HEK293 (cell line): ENCODE data around the gene ACTN4.
A peak's percentile ranks its signal among the peaks of the same experiment; 100 is the strongest.

ENCODE experiments used
- BCL11A ChIP-seq: fragments of 450-650 bp; formaldehyde crosslinking; IDR thresholded peaks from 2 replicates; pipeline ENCODE4 v1.5.1; 2016; ENCODE audit warnings: low read depth, missing biosample characterization, missing genetic modification characterization
- GLI4 ChIP-seq: fragments of 450-650 bp; formaldehyde crosslinking; IDR thresholded peaks from 2 replicates; pipeline ENCODE4 v1.5.1; 2016; ENCODE audit warnings: missing biosample characterization, missing genetic modification characterization
- IKZF3 ChIP-seq: fragments of 450-650 bp; IDR thresholded peaks from 2 replicates; pipeline ENCODE4 v1.5.0; 2018; ENCODE audit warnings: missing biosample characterization, mild to moderate bottlenecking, missing genetic modification characterization, moderate library complexity
- KLF16 ChIP-seq: fragments of 450-650 bp; formaldehyde crosslinking; IDR thresholded peaks from 2 replicates; pipeline ENCODE4 v1.5.1; 2017; ENCODE audit warnings: missing biosample characterization, missing genetic modification characterization
- YY2 ChIP-seq: fragments of 450-650 bp; formaldehyde crosslinking; IDR thresholded peaks from 2 replicates; pipeline ENCODE4 v1.5.1; 2016; ENCODE audit warnings: missing biosample characterization, missing genetic modification characterization
- ZBTB10 ChIP-seq: fragments of 450-650 bp; formaldehyde crosslinking; IDR thresholded peaks from 2 replicates; pipeline ENCODE4 v1.5.1; 2016; ENCODE audit warnings: missing biosample characterization, missing genetic modification characterization
- ZBTB17 ChIP-seq: fragments of 450-650 bp; formaldehyde crosslinking; IDR thresholded peaks from 2 replicates; pipeline ENCODE4 v1.5.1; 2016; ENCODE audit warnings: missing biosample characterization, missing genetic modification characterization
- ZBTB20 ChIP-seq: fragments of 450-650 bp; formaldehyde crosslinking; IDR thresholded peaks from 2 replicates; pipeline ENCODE4 v1.5.1; 2016; ENCODE audit warnings: missing biosample characterization, missing genetic modification characterization
- ZBTB49 ChIP-seq: fragments of 450-650 bp; formaldehyde crosslinking; IDR thresholded peaks from 2 replicates; pipeline ENCODE4 v1.5.1; 2016; ENCODE audit warnings: missing biosample characterization, missing genetic modification characterization, low read depth
- ZFP37 ChIP-seq: fragments of 450-650 bp; formaldehyde crosslinking; IDR thresholded peaks from 2 replicates; pipeline ENCODE4 v1.5.1; 2016; ENCODE audit warnings: missing biosample characterization, missing genetic modification characterization
- ZFP69B ChIP-seq: fragments of 450-650 bp; formaldehyde crosslinking; IDR thresholded peaks from 2 replicates; pipeline ENCODE4 v1.5.1; 2016; ENCODE audit warnings: missing biosample characterization, missing genetic modification characterization
- ZNF138 ChIP-seq: fragments of 450-650 bp; formaldehyde crosslinking; IDR thresholded peaks from 2 replicates; pipeline ENCODE4 v1.5.1; 2016; ENCODE audit warnings: missing biosample characterization, missing genetic modification characterization, borderline replicate concordance
- ZNF202 ChIP-seq: fragments of 450-650 bp; formaldehyde crosslinking; IDR thresholded peaks from 2 replicates; pipeline ENCODE4 v1.5.1; 2016; ENCODE audit warnings: missing biosample characterization, missing genetic modification characterization, borderline replicate concordance
- ZNF221 ChIP-seq: fragments of 450-650 bp; formaldehyde crosslinking; IDR thresholded peaks from 2 replicates; pipeline ENCODE4 v1.5.1; 2017; ENCODE audit warnings: missing biosample characterization, missing genetic modification characterization, borderline replicate concordance
- ZNF280D ChIP-seq: fragments of 450-650 bp; formaldehyde crosslinking; IDR thresholded peaks from 2 replicates; pipeline ENCODE4 v1.5.1; 2016; ENCODE audit warnings: missing biosample characterization, missing genetic modification characterization
- ZNF311 ChIP-seq: fragments of 450-650 bp; formaldehyde crosslinking; IDR thresholded peaks from 2 replicates; pipeline ENCODE4 v1.5.1; 2017; ENCODE audit warnings: missing biosample characterization, missing genetic modification characterization, borderline replicate concordance
- ZNF404 ChIP-seq: fragments of 450-650 bp; formaldehyde crosslinking; IDR thresholded peaks from 2 replicates; pipeline ENCODE4 v1.5.1; 2017; ENCODE audit warnings: missing biosample characterization, missing genetic modification characterization
- ZNF423 ChIP-seq: fragments of 450-650 bp; formaldehyde crosslinking; IDR thresholded peaks from 2 replicates; pipeline ENCODE4 v1.5.1; 2016; ENCODE audit warnings: missing biosample characterization, missing genetic modification characterization
- ZNF555 ChIP-seq: fragments of 450-650 bp; formaldehyde crosslinking; conservative IDR thresholded peaks from 2 replicates; pipeline ENCODE4 v1.5.1; 2017; ENCODE audit warnings: missing biosample characterization, mild to moderate bottlenecking, missing genetic modification characterization, inconsistent platforms
- ZNF660 ChIP-seq: fragments of 450-650 bp; IDR thresholded peaks from 2 replicates; pipeline ENCODE4 v1.5.1; 2018; ENCODE audit warnings: missing biosample characterization, mild to moderate bottlenecking, missing genetic modification characterization
- ZNF747 ChIP-seq: fragments of 450-650 bp; formaldehyde crosslinking; IDR thresholded peaks from 2 replicates; pipeline ENCODE4 v1.5.1; 2016; ENCODE audit warnings: missing biosample characterization, missing genetic modification characterization
- ZNF76 ChIP-seq: fragments of 450-650 bp; formaldehyde crosslinking; IDR thresholded peaks from 2 replicates; pipeline ENCODE4; 2016; ENCODE audit warnings: low read depth, missing biosample characterization, missing genetic modification characterization, borderline replicate concordance
- ZNF791 ChIP-seq: fragments of 450-650 bp; formaldehyde crosslinking; IDR thresholded peaks from 2 replicates; pipeline ENCODE4 v1.5.1; 2016; ENCODE audit warnings: missing biosample characterization, missing genetic modification characterization
- ZSCAN30 ChIP-seq: fragments of 450-650 bp; IDR thresholded peaks from 2 replicates; pipeline ENCODE4 v1.5.1; 2018; ENCODE audit warnings: missing biosample characterization, mild to moderate bottlenecking, missing genetic modification characterization, moderate library complexity
- TF ChIP-seq, protein P1 (sequence below): fragments of 450-650 bp; formaldehyde crosslinking; IDR thresholded peaks from 2 replicates; pipeline ENCODE4 v1.5.1; 2016; ENCODE audit warnings: missing biosample characterization, missing genetic modification characterization, borderline replicate concordance
- TF ChIP-seq, protein P2 (sequence below): fragments of 450-650 bp; formaldehyde crosslinking; IDR thresholded peaks from 2 replicates; pipeline ENCODE4 v1.5.1; 2016; ENCODE audit warnings: missing biosample characterization, missing genetic modification characterization

ACTN4 gene

DNA sequence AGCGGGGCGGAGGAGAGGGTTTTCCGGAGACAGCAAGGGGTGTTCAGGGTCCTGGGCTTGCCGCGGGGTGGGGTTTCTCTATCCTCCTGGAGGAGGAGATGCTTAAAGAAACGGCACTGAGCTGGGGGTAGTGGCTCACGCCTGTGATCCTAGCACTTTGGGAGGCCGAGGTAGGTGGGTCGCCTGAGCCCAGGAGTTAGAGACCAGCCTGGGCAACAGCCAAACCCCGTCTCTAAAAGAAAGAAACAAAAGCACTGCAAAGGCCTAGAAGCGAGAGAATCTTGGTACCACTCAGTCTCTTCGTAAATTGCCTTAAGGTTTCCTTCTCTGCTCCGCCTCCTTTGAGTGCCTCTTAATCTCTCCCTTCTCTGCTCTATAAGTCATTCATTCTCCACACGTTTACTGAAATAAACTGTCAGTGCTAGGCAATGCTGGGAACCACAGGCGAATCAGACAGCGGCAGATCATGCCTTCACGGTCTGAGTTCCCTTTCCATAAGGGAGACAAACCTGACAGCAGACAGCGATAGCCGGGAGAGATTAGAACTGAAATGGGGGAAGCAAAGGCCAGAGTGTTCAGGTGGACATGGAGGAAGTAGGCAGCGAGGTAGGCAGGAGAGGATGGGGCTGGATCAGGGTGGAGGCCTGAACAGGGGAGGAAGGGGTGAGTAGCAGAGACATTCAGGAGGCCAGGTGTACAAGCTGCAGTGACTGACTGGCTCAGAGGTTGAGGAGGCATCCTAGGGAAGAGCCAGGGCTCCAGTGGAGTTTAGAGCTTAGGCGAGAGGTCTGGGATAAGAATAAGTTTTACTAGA is 27.9 kb upstream of the ACTN4 start (continued):
- TF ChIP-seq ZNF423 (no peak), ZNF76 (tag by site-specific recombination) (peak; percentile 45; the same call in 1 of the 2 replicates), KLF16 (peak; percentile 20; the same call in 1 of the 2 replicates), ZNF660 (0 out of 2 replicates have a peak, but pooled peaks have one; percentile 71), ZNF202 (tag by site-specific recombination) (no peak), ZNF311 (tag by site-specific recombination) (peak; percentile 77; the same call in 1 of the 2 replicates), ZNF280D (no peak), ZBTB10 (no peak), ZNF221 (tag by site-specific recombination) (no peak), ZBTB17 (peak; percentile 89), ZFP37 (tag by site-specific recombination) (peak; percentile 26; the same call in 1 of the 2 replicates), ZNF747 (tag by site-specific recombination) (0 out of 2 replicates have a peak, but pooled peaks have one; percentile 22), ZNF791 (tag by site-specific recombination) (no peak), ZSCAN30 (no peak), YY2 (0 out of 2 replicates have a peak, but pooled peaks have one; percentile 4), IKZF3 (tag by site-specific recombination) (no peak), ZNF404 (tag by site-specific recombination) (no peak), GLI4 (tag by site-specific recombination) (no peak), BCL11A (tag by site-specific recombination) (no peak), ZFP69B (tag by site-specific recombination) (peak; percentile 32; the same call in 1 of the 2 replicates), ZBTB20 (tag by site-specific recombination) (0 out of 2 replicates have a peak, but pooled peaks have one; percentile 1), ZBTB49 (tag by site-specific recombination) (no peak), ZNF555 (no peak), ZNF138 (tag by site-specific recombination) (no peak)
- TF ChIP-seq, protein P1, sequence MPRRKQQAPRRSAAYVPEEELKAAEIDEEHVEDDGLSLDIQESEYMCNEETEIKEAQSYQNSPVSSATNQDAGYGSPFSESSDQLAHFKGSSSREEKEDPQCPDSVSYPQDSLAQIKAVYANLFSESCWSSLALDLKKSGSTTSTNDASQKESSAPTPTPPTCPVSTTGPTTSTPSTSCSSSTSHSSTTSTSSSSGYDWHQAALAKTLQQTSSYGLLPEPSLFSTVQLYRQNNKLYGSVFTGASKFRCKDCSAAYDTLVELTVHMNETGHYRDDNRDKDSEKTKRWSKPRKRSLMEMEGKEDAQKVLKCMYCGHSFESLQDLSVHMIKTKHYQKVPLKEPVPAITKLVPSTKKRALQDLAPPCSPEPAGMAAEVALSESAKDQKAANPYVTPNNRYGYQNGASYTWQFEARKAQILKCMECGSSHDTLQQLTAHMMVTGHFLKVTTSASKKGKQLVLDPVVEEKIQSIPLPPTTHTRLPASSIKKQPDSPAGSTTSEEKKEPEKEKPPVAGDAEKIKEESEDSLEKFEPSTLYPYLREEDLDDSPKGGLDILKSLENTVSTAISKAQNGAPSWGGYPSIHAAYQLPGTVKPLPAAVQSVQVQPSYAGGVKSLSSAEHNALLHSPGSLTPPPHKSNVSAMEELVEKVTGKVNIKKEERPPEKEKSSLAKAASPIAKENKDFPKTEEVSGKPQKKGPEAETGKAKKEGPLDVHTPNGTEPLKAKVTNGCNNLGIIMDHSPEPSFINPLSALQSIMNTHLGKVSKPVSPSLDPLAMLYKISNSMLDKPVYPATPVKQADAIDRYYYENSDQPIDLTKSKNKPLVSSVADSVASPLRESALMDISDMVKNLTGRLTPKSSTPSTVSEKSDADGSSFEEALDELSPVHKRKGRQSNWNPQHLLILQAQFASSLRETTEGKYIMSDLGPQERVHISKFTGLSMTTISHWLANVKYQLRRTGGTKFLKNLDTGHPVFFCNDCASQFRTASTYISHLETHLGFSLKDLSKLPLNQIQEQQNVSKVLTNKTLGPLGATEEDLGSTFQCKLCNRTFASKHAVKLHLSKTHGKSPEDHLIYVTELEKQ (tag by site-specific recombination): no peak
- TF ChIP-seq, protein P2, sequence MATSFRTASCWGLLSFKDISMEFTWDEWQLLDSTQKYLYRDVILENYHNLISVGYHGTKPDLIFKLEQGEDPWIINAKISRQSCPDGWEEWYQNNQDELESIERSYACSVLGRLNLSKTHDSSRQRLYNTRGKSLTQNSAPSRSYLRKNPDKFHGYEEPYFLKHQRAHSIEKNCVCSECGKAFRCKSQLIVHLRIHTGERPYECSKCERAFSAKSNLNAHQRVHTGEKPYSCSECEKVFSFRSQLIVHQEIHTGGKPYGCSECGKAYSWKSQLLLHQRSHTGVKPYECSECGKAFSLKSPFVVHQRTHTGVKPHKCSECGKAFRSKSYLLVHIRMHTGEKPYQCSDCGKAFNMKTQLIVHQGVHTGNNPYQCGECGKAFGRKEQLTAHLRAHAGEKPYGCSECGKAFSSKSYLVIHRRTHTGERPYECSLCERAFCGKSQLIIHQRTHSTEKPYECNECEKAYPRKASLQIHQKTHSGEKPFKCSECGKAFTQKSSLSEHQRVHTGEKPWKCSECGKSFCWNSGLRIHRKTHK (tag by site-specific recombination): no peak
